WTC11 (cell line): ENCODE measurements around the gene IL2RA. TPM values are rescaled to one million over a fixed set of nuclear protein-coding genes. Genes with fewer than 3 reads are reported as not detected.
"Not testable (repeated sequence)": the region's sequence is repeated elsewhere in the genome, so short reads cannot be mapped to it uniquely, and the experiment has no call there.

ENCODE experiments used
- ATAC-seq: fragments of 200-7000 bp; cut with Tn5 transposase; 2 replicates; pipeline ENCODE4 v1.10.0; 2021; ENCODE audit warnings: mild to moderate bottlenecking, moderate library complexity
- CTCF ChIA-PET: fragments of 300-600 bp; sonication (Branson Sonifier 250); formaldehyde crosslinking; loops from one replicate; lab custom pipeline; 2021; ENCODE audit warnings: antibody characterized with exemption; lab: Charles Lee
- POLR2A ChIA-PET: fragments of 350-600 bp; sonication (Branson Sonifier 250); formaldehyde crosslinking; loops from one replicate; lab custom pipeline; 2021; ENCODE audit warnings: antibody characterized with exemption; lab: Charles Lee
- DNase-seq: peaks from one replicate; pipeline ENCODE4 v3.0.0; 2021; ENCODE audit warnings: low spot score
- H3K27ac Mint-ChIP-seq: 2 replicates; pipeline ENCODE4 v1.8.0; 2021; ENCODE audit warnings: mixed read lengths
- H3K27me3 Mint-ChIP-seq: 2 replicates; pipeline ENCODE4 v1.8.0; 2021; ENCODE audit warnings: low read depth, mild to moderate bottlenecking, moderate library complexity, mixed read lengths
- H3K36me3 Mint-ChIP-seq: 2 replicates; pipeline ENCODE4 v1.8.0; 2021; ENCODE audit warnings: mixed read lengths
- H3K4me1 Mint-ChIP-seq: 2 replicates; pipeline ENCODE4 v1.8.0; 2022; ENCODE audit warnings: mixed read lengths
- H3K4me3 Mint-ChIP-seq: 2 replicates; pipeline ENCODE4 v1.8.0; 2021; ENCODE audit warnings: mild to moderate bottlenecking, moderate library complexity, mixed read lengths
- H3K9me3 Mint-ChIP-seq: 2 replicates; pipeline ENCODE4 v1.8.0; 2021; ENCODE audit warnings: mixed read lengths
- ARID4B ChIP-seq: sonication (generic); formaldehyde crosslinking; IDR thresholded peaks from 2 replicates; pipeline ENCODE4 v1.8.0; 2023; ENCODE audit warnings: missing genetic modification reagents, mild to moderate bottlenecking, borderline replicate concordance
- ATF6 ChIP-seq: sonication (generic); formaldehyde crosslinking; IDR thresholded peaks from 2 replicates; pipeline ENCODE4 v1.8.1; 2023; ENCODE audit warnings: mild to moderate bottlenecking, missing genetic modification reagents
- CREM ChIP-seq: sonication (generic); formaldehyde crosslinking; IDR thresholded peaks from 2 replicates; pipeline ENCODE4 v1.8.1; 2022; ENCODE audit warnings: mild to moderate bottlenecking, missing genetic modification reagents, moderate library complexity
- FOXJ3 ChIP-seq: sonication (generic); formaldehyde crosslinking; IDR thresholded peaks from 2 replicates; pipeline ENCODE4 v1.9.0; 2021; ENCODE audit warnings: missing genetic modification reagents, mild to moderate bottlenecking, borderline replicate concordance
- FOXP1 ChIP-seq: sonication (generic); formaldehyde crosslinking; IDR thresholded peaks from 2 replicates; pipeline ENCODE4 v1.8.0; 2022; ENCODE audit warnings: missing genetic modification reagents, mild to moderate bottlenecking, moderate library complexity, borderline replicate concordance
- HMGA2 ChIP-seq: fragments of 250-450 bp; sonication (Bioruptor Pico); IDR thresholded peaks from 2 replicates; pipeline ENCODE4 v1.4.0; 2021; ENCODE audit warnings: mild to moderate bottlenecking, moderate library complexity
- IRF2 ChIP-seq: sonication (generic); formaldehyde crosslinking; IDR thresholded peaks from 2 replicates; pipeline ENCODE4 v1.8.0; 2022; ENCODE audit warnings: low read depth, missing genetic modification reagents, borderline replicate concordance
- JUN ChIP-seq: sonication (generic); formaldehyde crosslinking; IDR thresholded peaks from 2 replicates; pipeline ENCODE4 v1.8.0; 2023; ENCODE audit warnings: mild to moderate bottlenecking, missing genetic modification reagents
- MAX ChIP-seq: sonication (generic); formaldehyde crosslinking; IDR thresholded peaks from 2 replicates; pipeline ENCODE4 v1.8.0; 2022; ENCODE audit warnings: mild to moderate bottlenecking, missing genetic modification reagents
- NFE2L1 ChIP-seq: sonication (generic); formaldehyde crosslinking; IDR thresholded peaks from 2 replicates; pipeline ENCODE4 v1.8.1; 2023; ENCODE audit warnings: missing genetic modification reagents
- NR2C2 ChIP-seq: sonication (generic); formaldehyde crosslinking; IDR thresholded peaks from 2 replicates; pipeline ENCODE4 v1.8.0; 2022; ENCODE audit warnings: mild to moderate bottlenecking, missing genetic modification reagents
- NR3C1 ChIP-seq: sonication (generic); formaldehyde crosslinking; conservative IDR thresholded peaks from 2 replicates; pipeline ENCODE4 v1.8.1; 2023; ENCODE audit warnings: low read depth, mild to moderate bottlenecking, missing genetic modification reagents
- RORB ChIP-seq: fragments of 250-450 bp; sonication (Bioruptor Pico); IDR thresholded peaks from 2 replicates; pipeline ENCODE4 v1.9.0; 2021; ENCODE audit warnings: mild to moderate bottlenecking
- ZBTB43 ChIP-seq: sonication (generic); formaldehyde crosslinking; IDR thresholded peaks from 2 replicates; pipeline ENCODE4 v1.8.1; 2023; ENCODE audit warnings: mild to moderate bottlenecking, missing genetic modification reagents
- ZNF219 ChIP-seq: sonication (generic); formaldehyde crosslinking; IDR thresholded peaks from 2 replicates; pipeline ENCODE4 v1.8.0; 2023; ENCODE audit warnings: missing genetic modification reagents, mild to moderate bottlenecking, borderline replicate concordance
- ZNF232 ChIP-seq: sonication (generic); formaldehyde crosslinking; IDR thresholded peaks from 2 replicates; pipeline ENCODE4 v1.8.0; 2022; ENCODE audit warnings: mild to moderate bottlenecking, missing genetic modification reagents
- ZNF317 ChIP-seq: sonication (generic); formaldehyde crosslinking; IDR thresholded peaks from 2 replicates; pipeline ENCODE4 v1.8.1; 2023; ENCODE audit warnings: low read depth, mild to moderate bottlenecking, moderate library complexity, missing genetic modification reagents, borderline replicate concordance
- ZNF512 ChIP-seq: sonication (generic); formaldehyde crosslinking; IDR thresholded peaks from 2 replicates; pipeline ENCODE4 v1.8.1; 2022; ENCODE audit warnings: missing genetic modification reagents, borderline replicate concordance
- total RNA-seq: library from RNA; stranded (reverse); gene quantifications from 3 replicates; pipeline ENCODE4 v1.2.3, GENCODE V29; 2021

The IL2RA gene
- total RNA-seq, 1 experiment from 2014 or later = 0.31 TPM

GRCh38 chr10:6065406-6065805 is 3.2 kb upstream of the IL2RA start:
- Mint-ChIP-seq H3K9me3 (peaks cover 9% of the 10 kb centered on the region), H3K36me3 (no peaks in the 10 kb centered on the region), H3K27me3 (no peaks in the 10 kb centered on the region), H3K4me3 (no peak overlapping the region), H3K27ac (no peak overlapping the region), H3K4me1 (peaks cover 6% of the 10 kb centered on the region)
- POLR2A ChIA-PET = no interaction called here
- CTCF ChIA-PET = no interaction called here
- DNase-seq (no peak), ATAC-seq (no peak)
- TF ChIP-seq ZNF317 (CRISPR knock-in tag) (no peak), ARID4B (no peak), FOXP1 (CRISPR knock-in tag) (no peak), ZNF232 (CRISPR knock-in tag) (no peak)

- H3K27me3 Mint-ChIP-seq, POLR2A ChIA-PET, ATAC-seq, H3K36me3 Mint-ChIP-seq, CTCF ChIA-PET, H3K4me3 Mint-ChIP-seq, H3K9me3 Mint-ChIP-seq, H3K4me1 Mint-ChIP-seq, H3K27ac Mint-ChIP-seq, DNase-seq: not testable (repeated sequence)
These were observed 2.6 kb upstream of the IL2RA start for GRCh38 chr10:6064726-6065125.

- POLR2A ChIA-PET = no interaction called here
- H3K36me3 Mint-ChIP-seq = no peaks in the 10 kb centered on the region
- TF ChIP-seq NFE2L1 (CRISPR knock-in tag) = no peak
- TF ChIP-seq NR2C2 = no peak
- TF ChIP-seq ZNF512 (CRISPR knock-in tag) = no peak
- TF ChIP-seq ATF6 (CRISPR knock-in tag) = no peak
- TF ChIP-seq IRF2 (CRISPR knock-in tag) = no peak
- no peak for TF ChIP-seq MAX
- TF ChIP-seq HMGA2 (CRISPR knock-in tag) = no peak
- no peak for TF ChIP-seq RORB (CRISPR knock-in tag)
- no peak for TF ChIP-seq ARID4B
- no peak for TF ChIP-seq FOXP1 (CRISPR knock-in tag)
- TF ChIP-seq JUN (CRISPR knock-in tag) = no peak
- TF ChIP-seq ZBTB43 (CRISPR knock-in tag) = no peak
- no peak for TF ChIP-seq FOXJ3
- no peak for TF ChIP-seq CREM
- TF ChIP-seq NR3C1 (CRISPR knock-in tag) = no peak
- no peak for TF ChIP-seq ZNF219 (CRISPR knock-in tag)
These were observed 2.0 kb upstream of the IL2RA start for GRCh38 chr10:6064119-6064518.

More at GRCh38 chr10:6064119-6064518, 2.0 kb upstream of the IL2RA start:
- H3K27ac Mint-ChIP-seq = no peak overlapping the region
- H3K4me3 Mint-ChIP-seq = no peak overlapping the region
- H3K4me1 Mint-ChIP-seq = peaks cover 6% of the 10 kb centered on the region
- CTCF ChIA-PET = interaction anchor here (0.7 to 1.0 kb wide), 2 partner anchors 23 to 109 kb away, joined by 4 to 8 read pairs; no protein-coding TSS in a partner anchor
- ATAC-seq = no peak
- peaks cover 9% of the 10 kb centered on the region for H3K9me3 Mint-ChIP-seq
- no peak for DNase-seq
- H3K27me3 Mint-ChIP-seq = no peaks in the 10 kb centered on the region; the same call in 1 of the 2 replicates
